T-helper 2 cell treated with Interferon-gamma antibody and Interleukin-4, amounts not matched to agents 100 ng/mL and 5 ng/mL, for 36 hours (primary cell): Measurements from ENCODE around the gene PHRF1. TPM values are rescaled to one million over a fixed set of nuclear protein-coding genes. Genes with fewer than 3 reads are reported as not detected.

Source experiments
- intact Hi-C: fragments of 100-400 bp; cut with micrococcal nuclease; formaldehyde crosslinking; loops from one replicate; pipeline ENCODE4 v1.15.1; 2023
- total RNA-seq: library from RNA; stranded (reverse); gene quantifications from 2 replicates; pipeline ENCODE4 v1.2.3, GENCODE V29; 2022

Gene PHRF1
- total RNA-seq, 1 donor from 2014 or later = 51.3 TPM

DNA sequence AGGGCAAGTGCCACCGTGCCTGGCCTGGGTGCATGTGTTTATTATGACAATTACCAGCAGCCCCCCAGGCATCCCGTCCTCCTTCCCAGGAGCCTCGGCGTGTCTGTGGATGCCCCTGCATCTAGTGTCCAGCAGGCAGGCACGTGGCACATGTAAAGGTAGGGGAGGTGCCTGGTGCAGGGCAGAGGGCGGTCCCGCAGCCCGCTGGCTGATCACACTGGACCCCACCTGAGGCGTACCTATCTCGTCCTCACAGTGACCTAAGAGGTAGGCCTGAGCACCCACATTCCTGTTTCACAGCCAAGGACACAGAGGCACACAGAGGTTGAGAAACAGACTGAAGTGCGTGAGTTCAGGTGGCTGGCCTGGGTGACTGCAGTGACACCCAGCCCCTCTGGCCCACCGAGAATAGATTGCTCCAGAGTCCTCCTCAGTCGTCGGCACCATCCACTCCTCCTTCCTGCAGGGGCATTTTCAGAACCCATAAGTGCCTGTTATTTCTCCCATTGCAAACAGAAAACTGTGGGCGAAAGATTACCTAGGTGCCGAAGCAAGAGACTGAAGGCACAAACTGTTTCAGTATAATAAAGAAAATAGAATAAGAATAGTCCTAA, 3.0 kb upstream of the PHRF1 start:
- intact Hi-C loops = no loop called here

GRCh38 chr11:574031-574570, 2.2 kb upstream of the PHRF1 start:
- intact Hi-C loops = loop anchor here (2.0 kb wide), 1 partner anchor 13 kb away; the partner anchor contains the start of genes LMNTD2 and RASSF7

DNA sequence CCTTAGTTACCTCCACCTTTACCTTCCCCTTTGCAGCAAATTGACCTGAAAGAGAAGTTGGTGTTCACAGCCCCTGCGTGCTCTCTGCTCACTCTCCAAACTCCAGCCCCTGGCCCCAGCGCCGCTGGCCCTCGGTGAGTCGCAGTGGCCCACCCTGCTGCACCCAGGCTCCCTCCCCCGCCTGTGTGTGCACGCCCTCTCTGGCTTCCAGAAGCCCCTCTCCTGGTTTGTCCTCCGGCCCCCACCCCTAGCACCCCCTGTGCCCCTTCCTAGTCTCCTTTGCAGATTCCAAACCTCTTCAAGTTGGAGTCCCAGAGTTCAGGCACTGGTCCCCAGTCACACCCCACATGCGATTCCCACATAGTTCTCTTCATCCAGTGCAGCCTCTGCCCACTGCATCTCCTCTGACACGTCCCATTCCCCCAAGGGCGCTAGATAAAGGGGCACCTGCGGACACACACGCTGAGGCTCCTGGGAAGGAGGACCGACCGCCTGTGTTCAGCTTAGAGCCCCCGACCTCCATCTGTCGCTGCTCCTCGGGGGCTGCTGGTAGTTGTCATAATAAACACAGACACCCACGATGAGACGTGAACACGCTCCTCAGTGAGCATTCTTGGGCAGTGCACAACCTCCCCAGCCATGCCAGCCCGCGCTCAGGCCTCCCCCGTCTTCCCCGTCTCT, 1.5 kb upstream of the PHRF1 start:
- intact Hi-C loops = loop anchor here (2.0 to 5.0 kb wide), 2 partner anchors 14 to 223 kb away; partner anchors contain the start of genes LMNTD2, RASSF7 and SLC25A22

- intact Hi-C loops = loop anchor here (2.0 to 5.0 kb wide), 2 partner anchors 15 to 222 kb away; partner anchors contain the start of genes LMNTD2, RASSF7 and SLC25A22
These were observed 816 bp upstream of the PHRF1 start for GRCh38 chr11:575313-575995.

- intact Hi-C loops = loop anchor here (5.0 kb wide), 1 partner anchor 220 kb away; the partner anchor contains the start of gene SLC25A22
These were observed 741 bp downstream of the PHRF1 start for GRCh38 chr11:576811-577610.

- intact Hi-C loops = loop anchor here (5.0 kb wide), 1 partner anchor 220 kb away; the partner anchor contains the start of gene SLC25A22
These were observed 1.3 kb downstream of the PHRF1 start for GRCh38 chr11:577611-577894.

DNA sequence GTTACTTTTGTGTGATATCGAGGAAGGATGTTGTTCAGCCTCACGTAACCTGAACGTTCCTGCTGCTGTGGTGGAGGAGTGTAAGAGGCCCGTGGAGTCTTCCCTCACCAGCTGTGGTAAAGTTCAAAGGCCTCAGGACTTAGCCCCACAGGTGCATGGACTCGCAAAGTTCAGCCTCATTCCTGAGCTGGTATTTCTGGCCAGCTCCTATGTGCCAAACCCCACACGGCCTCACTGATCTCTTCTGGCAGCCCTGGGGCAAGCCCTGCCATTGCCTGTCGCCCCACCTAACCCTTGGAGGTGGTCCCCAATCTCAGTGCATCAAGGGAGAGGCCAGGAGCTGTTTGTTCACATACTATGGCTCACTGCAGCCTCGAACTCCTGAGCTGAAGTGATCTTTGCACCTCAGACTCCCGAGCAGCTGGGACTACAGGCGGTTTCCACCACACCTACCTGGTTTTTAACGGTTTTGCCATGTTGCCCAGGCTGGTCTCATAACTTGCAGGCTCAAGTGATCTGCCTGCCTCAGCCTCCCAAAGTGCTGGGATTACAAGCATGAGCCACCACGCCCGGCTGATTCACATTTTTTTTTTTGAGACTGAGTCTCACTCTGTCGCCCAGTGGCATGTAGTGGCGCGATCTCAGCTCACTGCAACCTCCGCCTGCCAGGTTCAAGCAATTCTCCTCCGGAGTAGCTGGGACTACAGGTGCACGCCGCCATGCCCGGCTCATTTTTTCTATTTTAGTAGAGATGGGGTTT, 2.2 kb downstream of the PHRF1 start:
- intact Hi-C loops = loop anchor here (5.0 kb wide), 1 partner anchor 219 kb away; the partner anchor contains the start of gene SLC25A22

GRCh38 chr11:579830-580601, 3.7 kb downstream of the PHRF1 start:
- intact Hi-C loops = loop anchor here (5.0 kb wide), 1 partner anchor 217 kb away; the partner anchor contains the start of gene SLC25A22

GRCh38 chr11:581342-581741, 5.1 kb downstream of the PHRF1 start:
- intact Hi-C loops = no loop called here

DNA sequence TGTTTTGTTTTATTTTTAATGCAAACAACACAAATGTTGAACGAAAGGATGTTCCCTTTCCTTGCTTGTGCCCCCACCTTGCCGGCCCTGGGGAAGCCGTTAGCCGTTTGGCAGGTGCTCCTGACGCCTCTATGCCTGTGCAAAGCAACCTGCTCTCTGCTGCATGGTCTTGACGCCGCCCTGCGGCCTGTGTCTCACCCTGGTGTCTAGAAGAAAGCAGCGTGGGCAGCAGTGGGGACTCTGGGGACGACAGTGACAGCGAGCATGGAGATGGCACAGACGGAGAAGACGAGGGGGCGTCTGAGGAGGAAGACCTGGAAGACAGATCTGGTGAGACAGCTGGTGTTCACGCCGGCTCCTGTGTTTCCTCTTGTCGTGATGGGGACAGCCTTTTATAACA, 5.5 kb downstream of the PHRF1 start:
- intact Hi-C loops = no loop called here

- intact Hi-C loops = no loop called here
These were observed 8.0 kb downstream of the PHRF1 start for GRCh38 chr11:584287-584686.

- intact Hi-C loops = no loop called here
These were observed 10.4 kb downstream of the PHRF1 start for GRCh38 chr11:586376-587316.

DNA sequence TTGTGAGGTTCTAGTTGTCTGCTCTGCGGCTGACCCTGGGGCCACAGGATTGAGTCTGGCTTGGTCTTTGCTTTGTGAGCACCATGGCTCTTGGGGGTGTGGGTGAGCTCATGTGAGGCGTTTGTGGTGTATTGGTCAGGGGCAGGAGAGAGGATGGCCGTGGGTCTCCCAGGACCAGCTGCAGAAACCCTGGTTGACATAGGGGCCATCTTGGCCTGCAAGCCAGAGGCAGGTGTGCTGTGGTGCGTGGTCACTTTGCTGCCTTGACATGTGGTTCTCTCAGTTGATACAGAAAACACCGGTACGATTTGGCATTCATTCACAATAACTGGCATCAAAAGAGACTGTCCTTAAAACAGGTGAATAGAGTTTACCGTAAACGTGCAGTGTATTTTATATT, 11.3 kb downstream of the PHRF1 start:
- intact Hi-C loops = no loop called here

DNA sequence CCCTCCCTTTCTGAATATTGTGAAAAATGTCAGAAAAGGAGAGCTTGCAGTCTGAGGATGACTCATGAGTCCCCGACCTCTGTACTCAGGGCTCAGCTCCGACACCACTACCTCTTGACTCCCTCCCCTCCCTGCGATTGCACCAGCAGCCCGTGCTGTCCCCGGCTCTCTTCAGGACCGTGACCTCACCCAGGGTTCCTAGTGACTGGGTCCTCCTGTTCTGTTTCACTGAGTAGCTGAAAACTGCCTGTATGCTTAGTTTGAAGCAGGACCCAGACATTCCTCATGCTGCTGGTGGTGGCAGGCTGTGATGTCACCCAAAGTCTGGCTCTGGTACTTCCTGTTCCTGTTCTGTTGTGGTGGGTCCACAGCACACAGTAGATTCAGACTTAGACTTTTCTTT, 11.7 kb downstream of the PHRF1 start:
- intact Hi-C loops = no loop called here

DNA sequence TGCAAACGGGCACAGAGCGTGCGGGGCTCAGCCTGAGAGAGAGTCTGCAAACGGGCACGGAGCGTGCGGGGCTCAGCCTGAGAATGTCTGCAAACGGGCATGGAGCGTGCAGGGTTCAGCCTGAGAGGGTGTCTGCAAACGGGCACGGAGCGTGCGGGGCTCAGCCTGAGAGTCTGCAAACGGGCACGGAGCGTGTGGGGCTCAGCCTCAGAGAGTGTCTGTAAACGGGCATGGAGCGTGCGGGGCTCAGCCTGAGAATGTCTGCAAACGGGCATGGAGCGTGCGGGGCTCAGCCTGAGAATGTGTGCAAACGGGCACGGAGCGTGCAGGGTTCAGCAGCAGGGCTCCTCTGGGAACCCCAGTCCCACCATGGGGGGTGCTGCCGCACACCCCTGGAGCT, 13.5 kb downstream of the PHRF1 start:
- intact Hi-C loops = no loop called here

DNA sequence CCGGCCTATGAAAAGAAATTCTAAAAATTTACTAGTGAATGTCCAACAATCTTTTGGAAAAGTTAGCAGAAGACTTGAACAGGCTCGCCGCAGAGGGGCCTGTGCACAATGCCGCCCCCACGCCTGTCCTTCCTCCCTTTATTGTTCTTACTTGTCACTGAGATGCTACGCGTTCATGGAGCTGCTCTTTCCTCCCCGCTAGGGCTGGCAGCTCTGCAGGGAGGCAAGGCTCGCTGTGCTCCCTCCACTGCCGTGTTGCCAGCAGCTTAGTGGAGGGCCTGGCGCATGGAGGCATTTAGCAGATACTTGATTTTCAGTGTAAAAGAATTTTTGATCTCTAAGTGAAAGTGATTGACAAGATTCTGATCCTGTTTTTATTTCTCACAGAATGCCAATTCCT, 14.7 kb downstream of the PHRF1 start:
- intact Hi-C loops = no loop called here

DNA sequence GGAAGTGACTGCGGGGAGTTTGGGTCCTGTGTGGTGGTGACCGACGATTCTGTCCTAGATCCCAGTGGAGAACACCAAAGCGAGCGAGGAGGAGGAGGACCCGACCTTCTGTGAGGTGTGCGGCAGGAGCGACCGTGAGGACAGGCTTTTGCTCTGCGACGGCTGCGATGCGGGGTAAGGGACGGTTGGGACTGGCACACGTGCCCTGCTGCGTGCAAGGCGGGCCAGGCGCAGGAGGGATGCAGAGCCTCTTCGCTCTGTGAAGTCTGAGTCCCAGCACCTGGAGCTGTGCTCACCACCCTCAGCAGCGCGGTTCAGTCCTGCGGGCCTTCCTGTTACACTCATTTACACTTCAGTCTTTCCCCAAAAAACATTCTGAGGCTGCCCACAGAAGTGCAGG, 16.2 kb downstream of the PHRF1 start:
- intact Hi-C loops = no loop called here

- intact Hi-C loops = no loop called here
These were observed 16.6 kb downstream of the PHRF1 start for GRCh38 chr11:592918-593317.
